HG03135 (cell line): Measurements from ENCODE around the gene FGFBP1.

Experiments
- ATAC-seq: cut with Tn5 transposase; IDR thresholded peaks from one replicate; pipeline ENCODE4 v1.9.1; 2021; ENCODE audit warnings: mild to moderate bottlenecking, moderate library complexity; ENCODE audit not compliant: unreplicated experiment

The FGFBP1 gene

DNA sequence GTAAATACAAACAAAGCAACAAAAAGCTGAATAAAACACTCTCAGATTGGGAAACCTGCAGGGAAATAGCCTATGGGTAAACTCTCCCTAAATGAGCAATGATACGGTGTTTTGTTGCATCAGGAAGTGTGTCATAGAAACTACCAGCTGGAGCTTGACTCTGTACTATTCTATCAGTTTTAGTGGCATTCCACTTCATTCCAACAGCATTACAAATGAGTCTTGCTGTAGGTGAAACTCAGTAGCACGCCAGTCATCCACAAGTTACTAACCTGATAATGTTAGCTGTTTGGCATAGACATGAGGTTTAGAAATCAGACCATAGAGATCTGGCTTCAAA lies 24.9 kb downstream of the FGFBP1 start:
- no peak for ATAC-seq

DNA sequence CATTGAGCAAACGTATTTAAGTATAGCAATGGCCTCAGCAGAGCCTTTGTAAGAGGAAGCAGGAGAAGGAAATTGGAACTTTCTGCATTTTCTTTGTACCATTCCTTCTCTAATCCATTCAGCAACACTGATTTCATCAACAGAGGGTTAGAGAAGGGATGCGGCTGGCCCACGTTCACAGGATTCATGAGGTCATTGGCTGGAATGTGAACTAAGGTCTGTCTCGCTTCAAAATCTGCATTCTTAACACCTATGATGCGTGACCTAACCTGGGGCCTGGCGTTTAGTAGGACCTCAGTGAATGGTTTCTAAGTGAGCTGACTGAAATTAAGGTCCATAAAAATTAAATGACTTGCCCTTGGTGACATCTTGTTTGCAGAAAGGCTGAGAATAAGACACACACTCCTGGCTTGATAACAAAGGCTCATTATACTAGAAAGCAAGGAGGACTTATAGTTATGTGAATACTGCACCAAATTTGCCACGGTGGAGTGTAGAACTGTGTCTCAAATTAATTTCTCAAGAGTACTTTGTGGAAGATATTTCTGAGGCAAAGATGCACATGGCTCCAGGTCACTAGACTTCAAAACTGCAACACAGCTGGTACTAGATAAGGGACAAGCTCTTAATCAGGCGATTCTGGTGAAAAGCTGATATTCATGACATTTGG lies 25.4 kb downstream of the FGFBP1 start:
- ATAC-seq: no peak

DNA sequence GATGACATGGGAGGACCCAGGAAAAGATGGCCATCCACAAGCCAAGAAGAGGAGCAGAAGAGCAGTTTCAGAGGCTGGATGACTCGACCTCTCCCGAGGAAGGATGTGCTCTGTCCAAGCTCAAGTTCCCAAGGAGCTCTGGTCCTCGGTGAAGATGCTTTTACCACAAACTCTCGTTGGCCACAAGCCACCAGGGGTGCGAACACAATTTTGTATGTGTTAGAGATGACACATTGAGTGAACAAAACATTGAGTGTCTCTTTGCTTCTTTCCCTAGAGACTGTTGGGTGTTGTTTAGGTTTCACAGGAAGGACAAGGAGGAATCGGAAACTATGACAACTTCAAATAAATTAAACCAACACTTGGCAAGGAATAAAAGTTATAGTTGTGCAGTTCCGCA lies 26.3 kb downstream of the FGFBP1 start:
- ATAC-seq: no peak

DNA sequence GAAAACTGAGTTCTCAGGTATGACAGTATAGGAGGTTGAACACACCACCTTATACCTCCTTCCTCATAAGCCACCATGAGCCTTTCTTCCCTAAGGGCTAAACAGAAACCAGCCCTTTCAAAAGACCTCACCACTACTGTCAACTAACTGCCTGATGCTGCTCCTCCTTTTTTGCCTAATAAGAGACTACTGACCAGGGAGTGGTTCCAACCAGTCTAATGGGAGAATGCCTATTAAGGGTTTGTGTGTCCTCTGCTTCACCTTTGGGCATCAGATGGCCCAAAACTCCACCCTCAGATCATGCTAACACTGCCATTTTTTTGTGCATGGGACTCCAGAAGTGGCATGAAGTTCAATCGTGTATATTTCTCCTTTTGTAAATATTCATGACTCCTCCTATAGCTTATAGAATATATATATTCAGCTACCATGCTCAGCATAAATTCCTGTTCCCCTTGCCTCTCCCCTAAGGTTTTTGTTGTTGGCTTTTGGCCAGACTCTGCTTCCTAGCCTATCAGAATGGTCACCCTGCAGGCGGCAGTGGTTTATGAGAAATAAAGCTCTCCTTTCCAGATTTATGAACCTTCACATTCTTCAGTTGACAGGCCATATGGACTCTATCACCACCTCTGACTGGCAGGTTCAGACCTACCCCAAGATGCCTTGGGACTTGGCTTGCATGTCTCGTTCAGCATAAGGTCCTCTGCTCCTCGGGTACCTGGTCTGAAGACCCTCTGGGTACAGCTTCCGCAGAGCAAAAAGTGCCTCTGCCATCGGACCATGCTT lies 28.2 kb downstream of the FGFBP1 start:
- ATAC-seq: no peak

DNA sequence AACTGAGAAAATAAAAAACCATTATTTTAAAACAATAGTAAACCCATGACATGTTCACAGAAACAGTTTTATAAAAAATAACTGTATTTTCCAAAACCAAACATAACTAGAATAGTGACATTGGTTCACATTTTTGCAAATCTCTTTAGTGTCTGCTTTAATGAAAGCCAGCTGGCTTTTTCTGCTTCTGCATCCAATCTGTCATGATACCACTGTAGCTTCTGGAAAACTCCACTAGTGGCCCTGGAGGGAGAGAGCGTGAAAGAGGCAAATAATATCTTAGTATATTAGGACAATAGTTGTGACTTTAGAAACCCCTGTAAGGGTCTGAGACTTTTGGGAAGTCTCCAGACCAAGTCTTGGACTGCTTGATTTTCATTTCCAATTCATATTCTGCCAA lies 31.1 kb downstream of the FGFBP1 start:
- ATAC-seq: no peak

DNA sequence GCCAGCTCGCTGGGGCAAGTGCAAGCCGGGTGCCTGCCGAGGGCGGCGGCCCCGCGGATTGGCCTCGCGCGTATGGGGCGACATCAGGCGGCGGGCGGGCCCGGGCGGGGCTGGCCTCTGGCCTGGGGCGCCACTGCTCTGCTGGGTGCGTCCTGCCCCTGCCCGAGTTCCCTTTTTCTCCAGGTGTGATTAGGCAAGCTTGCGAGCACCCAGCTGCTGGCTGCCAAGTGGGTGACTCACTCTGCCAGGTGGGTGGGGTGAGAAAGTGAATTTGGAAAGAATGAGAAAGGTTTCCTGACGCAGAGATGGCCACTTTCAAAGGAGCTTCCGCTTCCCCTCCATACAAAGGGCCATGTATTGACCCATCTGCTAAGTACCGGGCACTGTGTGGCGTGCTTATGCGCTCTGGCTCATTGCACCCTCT lies 32.5 kb downstream of the FGFBP1 start:
- ATAC-seq: no peak

DNA sequence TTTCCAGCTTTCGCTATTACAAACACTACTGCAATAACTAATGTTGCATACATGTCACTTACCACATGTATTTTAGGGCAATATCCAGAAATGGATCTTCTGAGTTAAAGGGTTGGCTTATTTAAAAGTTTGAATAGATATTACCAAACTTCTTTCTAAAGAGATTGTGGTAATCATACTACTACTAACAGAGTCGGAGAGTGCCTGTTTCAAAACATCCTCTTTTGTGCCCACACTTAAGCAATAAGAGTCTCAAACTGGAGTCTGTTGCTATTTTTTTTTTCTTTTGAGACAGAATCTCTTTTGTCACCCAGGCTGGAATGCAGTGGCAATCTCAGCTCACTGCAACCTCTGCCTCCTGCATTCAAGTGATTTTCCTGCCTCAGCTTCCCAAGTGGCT lies 35.8 kb downstream of the FGFBP1 start:
- no peak for ATAC-seq

DNA sequence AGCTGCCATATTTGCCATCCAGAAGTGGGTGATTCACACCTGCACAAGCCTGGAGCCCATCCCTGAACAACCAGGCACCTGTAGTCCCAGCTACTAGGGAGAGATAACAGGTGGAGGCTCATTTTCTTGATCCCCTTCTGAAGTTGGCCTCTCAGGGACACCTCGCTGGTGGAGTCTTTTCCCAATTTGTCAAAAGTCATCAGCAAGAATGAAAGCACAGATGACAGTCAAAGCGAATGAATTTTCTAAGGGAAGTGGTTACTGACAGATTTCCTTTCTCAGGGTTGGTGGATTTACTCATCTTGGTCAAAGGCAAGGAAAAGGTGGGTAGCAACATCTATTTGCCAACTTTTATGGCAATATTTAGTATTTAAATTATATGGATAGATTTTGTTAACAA lies 36.5 kb downstream of the FGFBP1 start:
- ATAC-seq: no peak

DNA sequence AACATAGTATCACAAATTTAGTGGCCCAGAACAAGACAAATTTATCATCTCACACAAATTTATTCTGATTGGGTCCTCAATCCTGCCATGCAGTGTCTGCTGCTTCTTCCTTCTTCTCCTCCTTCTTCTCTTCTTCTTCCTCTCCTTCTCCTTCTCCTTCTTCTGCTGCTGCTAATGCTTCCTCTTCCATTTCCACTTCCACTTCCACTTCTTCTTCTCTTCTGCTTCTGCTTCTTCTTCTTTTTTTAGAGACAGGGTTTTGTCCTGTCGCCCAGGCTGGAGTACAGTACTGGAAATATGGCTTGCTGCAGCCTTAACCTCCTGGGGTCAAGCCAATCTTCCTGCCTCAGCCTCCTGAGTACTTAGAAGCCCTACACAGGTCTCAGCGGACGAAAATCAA lies 37.5 kb downstream of the FGFBP1 start:
- no peak for ATAC-seq

DNA sequence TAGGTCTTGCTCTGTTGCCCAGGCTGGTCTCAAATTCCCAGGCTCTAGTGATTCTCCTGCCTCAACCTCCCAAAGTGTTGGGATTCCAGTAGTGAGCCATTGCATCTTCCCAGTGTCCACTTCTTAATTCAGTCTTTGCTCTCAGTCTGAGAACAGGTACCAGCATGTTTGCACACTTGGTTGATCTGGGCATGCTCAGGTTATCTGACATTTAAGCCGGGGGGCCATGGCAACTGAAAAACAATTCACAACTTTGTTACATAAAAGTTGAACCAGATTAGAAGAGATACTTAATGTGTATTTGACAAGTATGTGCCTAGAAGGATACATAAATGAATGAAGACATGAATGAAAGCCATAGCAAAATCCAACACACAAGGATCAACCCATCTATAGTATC lies 39.0 kb downstream of the FGFBP1 start:
- no peak for ATAC-seq

DNA sequence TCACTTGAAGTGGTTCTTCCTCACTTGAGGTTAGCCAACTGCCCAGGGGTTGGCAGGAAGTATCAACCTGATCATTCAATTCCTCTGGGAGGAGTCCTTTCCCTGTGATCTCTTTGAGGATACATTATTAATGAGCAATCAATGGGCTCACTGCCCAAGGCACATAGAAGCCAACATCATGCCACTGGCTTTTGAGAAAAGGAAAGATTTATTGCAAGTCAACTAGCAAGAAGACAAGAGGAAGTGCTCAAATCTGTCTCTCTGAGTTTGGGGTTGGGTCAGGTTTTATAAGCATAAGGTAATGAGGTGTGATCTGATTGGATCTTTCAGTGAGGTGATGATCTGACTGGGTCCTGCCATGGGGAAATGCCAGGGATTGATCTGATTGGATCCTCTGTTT lies 39.6 kb downstream of the FGFBP1 start:
- no peak for ATAC-seq

DNA sequence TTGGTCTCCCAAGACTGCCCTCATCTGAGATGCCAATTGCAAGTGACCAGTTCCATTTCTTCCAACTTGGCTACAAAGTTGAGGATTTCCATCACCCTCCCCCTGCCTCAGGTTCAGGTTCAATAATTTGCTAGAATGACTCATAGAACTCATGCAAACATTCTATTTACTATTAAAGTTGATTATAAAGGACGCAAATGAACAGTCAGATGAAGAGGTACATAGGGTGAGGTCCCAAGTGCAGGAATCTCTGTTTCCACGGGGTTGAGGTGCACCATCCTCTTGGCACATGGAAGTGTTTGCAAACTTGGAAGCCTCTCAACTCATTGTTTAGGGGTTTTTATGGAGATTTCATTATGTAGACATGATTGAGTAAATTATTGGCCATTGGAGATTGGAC lies 41.0 kb downstream of the FGFBP1 start:
- ATAC-seq: no peak

DNA sequence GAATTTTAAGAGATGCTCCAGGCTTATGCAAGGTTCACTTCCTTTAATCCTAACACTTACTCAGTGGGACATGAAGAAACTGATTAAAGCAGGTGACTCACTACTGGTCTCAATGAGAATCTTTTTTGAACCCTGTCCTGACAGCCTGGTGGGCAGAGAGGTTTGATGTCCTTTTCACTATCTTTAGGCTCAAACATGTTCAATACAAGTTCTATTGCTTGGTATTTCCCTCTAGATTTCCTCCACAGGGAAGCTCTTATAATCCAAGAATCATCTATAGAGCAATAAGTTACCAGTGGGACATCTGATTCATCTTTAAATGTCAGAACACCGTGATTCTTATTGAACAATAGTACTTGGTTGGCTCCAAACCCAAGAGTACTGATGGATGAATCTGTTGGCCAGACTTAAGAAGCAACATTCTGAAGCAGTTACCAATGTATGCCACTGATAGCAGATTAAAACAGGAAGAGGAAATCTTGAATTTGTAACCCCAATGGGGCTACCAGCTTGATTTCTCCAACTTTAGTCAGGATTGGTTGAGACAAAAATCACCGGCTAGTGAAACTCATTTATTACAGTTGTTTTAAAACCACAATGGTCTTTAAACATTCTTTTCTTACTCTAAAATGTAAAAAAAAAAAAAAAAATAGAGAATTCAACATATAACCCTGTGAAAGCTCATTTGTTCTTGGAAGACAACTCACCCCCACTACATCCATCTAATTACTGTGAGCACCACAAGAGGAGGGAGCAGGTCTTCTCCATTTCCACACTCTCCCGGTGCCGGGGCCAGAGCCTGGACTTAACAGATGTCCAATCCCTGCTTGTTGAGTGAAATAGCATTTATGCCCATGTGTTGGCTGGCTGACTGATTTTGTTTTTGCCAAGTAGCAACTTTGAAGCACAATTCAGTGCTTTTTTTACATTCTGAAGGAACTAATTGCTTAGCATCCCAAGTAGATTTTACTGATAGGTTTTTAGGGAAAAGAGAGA lies 43.3 kb downstream of the FGFBP1 start:
- no peak for ATAC-seq

DNA sequence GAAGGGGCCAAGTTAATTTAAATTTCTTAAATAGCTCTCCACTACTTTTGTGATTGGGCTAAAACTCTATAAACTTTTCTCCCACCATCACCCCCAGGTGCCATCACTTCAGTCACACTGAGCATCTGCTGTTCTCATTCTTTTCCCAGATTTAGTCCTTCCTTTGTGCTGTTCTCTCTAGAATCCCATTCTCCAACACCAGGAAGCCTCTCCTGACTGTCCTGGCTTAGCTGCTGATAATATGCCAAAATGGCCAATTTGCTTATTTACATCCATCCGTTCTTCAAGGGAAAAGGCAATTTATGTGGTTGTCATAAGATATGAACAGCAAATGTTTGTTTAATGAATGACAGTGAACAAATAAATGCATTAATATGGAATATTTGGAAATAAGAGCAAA lies 44.1 kb downstream of the FGFBP1 start:
- no peak for ATAC-seq

DNA sequence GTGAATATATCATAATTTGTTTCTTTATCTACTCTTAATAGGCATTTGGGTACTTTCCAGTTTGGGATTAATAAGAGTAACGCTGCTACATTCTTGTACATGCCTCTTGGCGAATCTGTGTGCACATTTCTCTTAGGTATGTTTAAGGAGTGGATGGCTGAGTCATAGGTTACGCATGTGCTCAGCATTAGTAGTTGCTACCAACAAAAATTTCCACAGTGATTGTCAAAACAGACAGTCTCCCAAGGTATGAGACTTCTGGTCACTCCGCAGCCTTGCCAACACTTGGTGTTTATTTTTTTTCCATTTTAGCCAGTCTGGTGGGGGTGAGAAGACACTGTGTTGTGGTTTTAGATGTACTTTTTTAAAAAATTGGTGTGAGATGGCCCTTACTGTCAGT lies 44.6 kb downstream of the FGFBP1 start:
- no peak for ATAC-seq

DNA sequence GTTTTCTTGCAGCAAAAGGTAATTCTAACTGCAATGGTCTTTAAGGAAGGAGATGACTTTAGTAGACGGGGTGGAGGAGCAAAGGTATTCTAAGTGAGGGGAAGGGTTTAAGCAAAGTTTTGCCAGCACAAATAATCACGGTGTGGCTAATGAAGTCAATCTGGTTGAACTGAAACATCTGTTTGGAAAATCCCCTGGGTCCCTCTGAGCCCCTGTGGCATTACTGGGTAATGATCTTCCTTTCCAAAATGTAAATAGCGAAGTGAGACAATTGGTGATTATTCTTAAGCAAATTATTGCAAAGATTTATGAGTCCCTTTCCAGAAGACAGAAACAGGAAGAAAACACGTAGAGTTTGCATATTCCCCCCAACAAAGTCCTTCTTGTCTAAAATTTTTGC lies 47.2 kb downstream of the FGFBP1 start:
- no peak for ATAC-seq

DNA sequence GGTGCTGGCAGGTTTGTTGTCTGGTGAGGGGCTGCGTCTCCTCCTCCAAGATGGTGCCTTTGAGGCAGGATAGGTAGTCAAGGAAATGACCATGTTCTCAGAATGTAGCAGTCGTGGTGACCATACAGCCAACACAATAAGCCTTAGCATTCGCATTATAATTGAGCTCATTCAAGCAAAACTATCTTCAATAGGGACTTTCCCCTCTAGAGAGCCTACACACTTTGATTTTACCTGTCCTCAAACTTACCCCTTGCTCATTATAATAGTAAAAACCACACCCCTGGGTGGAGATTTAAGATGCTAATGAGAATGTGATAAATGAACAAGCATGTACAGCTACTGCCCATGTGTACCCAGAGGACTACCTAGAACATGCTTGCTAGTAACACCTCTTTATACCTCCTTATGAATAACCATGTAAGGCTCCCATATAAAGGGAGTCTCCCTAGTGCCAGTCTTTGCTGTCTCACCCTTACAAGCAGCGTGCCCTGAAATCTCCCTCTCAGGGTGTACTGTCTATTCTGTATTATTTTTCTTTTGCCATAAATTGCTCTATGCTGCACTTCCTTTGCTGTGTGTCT lies 48.2 kb downstream of the FGFBP1 start:
- no peak for ATAC-seq

DNA sequence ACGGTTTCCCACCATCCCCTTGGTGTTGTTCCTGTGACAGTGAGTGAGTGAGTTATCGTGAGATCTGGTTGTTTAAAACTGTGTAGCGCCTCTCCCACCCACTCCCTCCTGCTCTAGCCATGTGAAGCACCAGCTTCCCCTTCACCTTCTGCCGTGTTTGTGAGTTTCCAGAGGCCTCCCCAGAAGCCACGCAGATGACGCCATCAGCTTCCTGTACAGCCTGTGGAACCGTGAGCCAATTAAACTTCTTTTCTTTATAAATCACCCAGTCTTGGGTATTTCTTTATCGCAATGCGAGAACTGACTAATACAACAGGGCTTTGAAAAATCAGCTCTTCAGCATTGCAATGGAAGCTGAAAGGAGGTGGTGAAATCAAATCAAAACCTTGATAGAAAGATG lies 50.0 kb downstream of the FGFBP1 start:
- no peak for ATAC-seq
